Activated B cell treated with CpG ODN at 0.5 μM for 24 hours (primary cell): ENCODE results near the gene INPP4B. TPM values are rescaled to one million over a fixed set of nuclear protein-coding genes. Genes with fewer than 3 reads are reported as not detected.

ENCODE experiments used
- ATAC-seq: fragments of 200-7000 bp; cut with Tn5 transposase; one replicate; pipeline ENCODE4 v1.10.0; 2021; ENCODE audit warnings: low read depth, mild to moderate bottlenecking, moderate library complexity
- CTCF ChIA-PET: fragments of 350-600 bp; sonication (Branson Sonifier 250); formaldehyde crosslinking; loops from one replicate; lab custom pipeline; 2021; ENCODE audit warnings: antibody characterized with exemption; lab: Charles Lee
- POLR2A ChIA-PET: fragments of 350-600 bp; sonication (Branson Sonifier 250); formaldehyde crosslinking; loops from one replicate; lab custom pipeline; 2021; ENCODE audit warnings: antibody characterized with exemption; lab: Charles Lee
- DNase-seq: peaks from one replicate; pipeline ENCODE4 v3.0.0; 2022
- H3K27ac Mint-ChIP-seq: one replicate; pipeline ENCODE4 v1.8.0; 2020; ENCODE audit warnings: mixed read lengths
- H3K27me3 Mint-ChIP-seq: one replicate; pipeline ENCODE4 v1.8.0; 2021; ENCODE audit warnings: mixed read lengths
- H3K36me3 Mint-ChIP-seq: one replicate; pipeline ENCODE4 v1.8.0; 2021; ENCODE audit warnings: low read depth, mixed read lengths
- H3K4me1 Mint-ChIP-seq: one replicate; pipeline ENCODE4 v1.8.0; 2021; ENCODE audit warnings: mixed read lengths
- H3K4me3 Mint-ChIP-seq: one replicate; pipeline ENCODE4 v1.8.0; 2020; ENCODE audit warnings: mild to moderate bottlenecking, mixed read lengths
- H3K9me3 Mint-ChIP-seq: one replicate; pipeline ENCODE4 v1.8.0; 2020; ENCODE audit warnings: mixed read lengths
- CTCF ChIP-seq: fragments of 200-600 bp; IDR thresholded peaks from one replicate; pipeline ENCODE4 v1.8.0; 2022; ENCODE audit warnings: antibody characterized with exemption, mild to moderate bottlenecking
- intact Hi-C: fragments of 100-400 bp; cut with micrococcal nuclease; formaldehyde crosslinking; loops from one replicate; pipeline ENCODE4 v1.15.1; 2024
- total RNA-seq: library from RNA; stranded (reverse); gene quantifications from 2 replicates; pipeline ENCODE4 v1.2.3, GENCODE V29; 2022

The INPP4B gene
- total RNA-seq, 1 donor from 2014 or later = 0.11 TPM

GRCh38 chr4:142554412-142554811 is 291.7 kb downstream of the INPP4B start:
- Mint-ChIP-seq H3K27ac (no peak overlapping the region), H3K36me3 (no peaks in the 10 kb centered on the region), H3K4me3 (no peak overlapping the region), H3K27me3 (no peaks in the 10 kb centered on the region), H3K9me3 (no peaks in the 10 kb centered on the region), H3K4me1 (no peaks in the 10 kb centered on the region)
- ATAC-seq = no peak
- no peak for TF ChIP-seq CTCF
- intact Hi-C loops = no loop called here
- ChIA-PET POLR2A (no interaction called here), CTCF (no interaction called here)
- no peak for DNase-seq

- no peaks in the 10 kb centered on the region for H3K36me3 Mint-ChIP-seq
- POLR2A ChIA-PET = no interaction called here
- TF ChIP-seq CTCF = no peak
- no peak overlapping the region for H3K27ac Mint-ChIP-seq
- CTCF ChIA-PET = no interaction called here
- no peaks in the 10 kb centered on the region for H3K9me3 Mint-ChIP-seq
- ATAC-seq (no peak), DNase-seq (no peak)
- H3K27me3 Mint-ChIP-seq = no peaks in the 10 kb centered on the region
- no peaks in the 10 kb centered on the region for H3K4me1 Mint-ChIP-seq
- intact Hi-C loops = no loop called here
- no peak overlapping the region for H3K4me3 Mint-ChIP-seq
Measured at GRCh38 chr4:142551517-142552305, 294.4 kb downstream of the INPP4B start.

- intact Hi-C loops = no loop called here
- ChIA-PET CTCF (no interaction called here), POLR2A (no interaction called here)
- ATAC-seq (no peak), DNase-seq (no peak)
- Mint-ChIP-seq H3K9me3 (no peaks in the 10 kb centered on the region), H3K36me3 (no peaks in the 10 kb centered on the region), H3K4me3 (no peak overlapping the region), H3K27me3 (no peaks in the 10 kb centered on the region), H3K4me1 (no peaks in the 10 kb centered on the region), H3K27ac (no peak overlapping the region)
- TF ChIP-seq CTCF = no peak
Measured at GRCh38 chr4:142550965-142551364, 295.1 kb downstream of the INPP4B start.

GRCh38 chr4:142549726-142550463 is 296.2 kb downstream of the INPP4B start:
- intact Hi-C loops = no loop called here
- ATAC-seq = no peak
- Mint-ChIP-seq H3K27ac (no peak overlapping the region), H3K4me1 (no peaks in the 10 kb centered on the region), H3K27me3 (no peaks in the 10 kb centered on the region), H3K36me3 (no peaks in the 10 kb centered on the region), H3K9me3 (no peaks in the 10 kb centered on the region), H3K4me3 (no peak overlapping the region)
- POLR2A ChIA-PET = no interaction called here
- TF ChIP-seq CTCF = no peak
- no peak for DNase-seq
- CTCF ChIA-PET = no interaction called here

GRCh38 chr4:142549248-142549647 is 296.9 kb downstream of the INPP4B start:
- no peaks in the 10 kb centered on the region for H3K9me3 Mint-ChIP-seq
- H3K36me3 Mint-ChIP-seq = no peaks in the 10 kb centered on the region
- no peak for ATAC-seq
- DNase-seq = no peak
- no peak overlapping the region for H3K27ac Mint-ChIP-seq
- CTCF ChIA-PET = no interaction called here
- no peak overlapping the region for H3K4me3 Mint-ChIP-seq
- no peak for TF ChIP-seq CTCF
- H3K27me3 Mint-ChIP-seq = no peaks in the 10 kb centered on the region
- intact Hi-C loops = no loop called here
- POLR2A ChIA-PET = no interaction called here
- no peaks in the 10 kb centered on the region for H3K4me1 Mint-ChIP-seq
